ENCODE data around the gene CTNND2.

- no peak for TF ChIP-seq CTCF (IDR thresholded peaks at IDR 0.05; ENCODE audit: borderline replicate concordance, extremely low read depth, low read length, poor library complexity, severe bottlenecking)
- no peak for TF ChIP-seq EZH2 (IDR thresholded peaks at IDR 0.05; ENCODE audit: borderline replicate concordance, low read depth, low read length, severe bottlenecking)
These were observed 304.7 kb downstream of the CTNND2 start for GRCh38 chr5:11599499-11599898.

Data from DND-41 (cell line).